Fibroblast of skin of right biceps (primary cell): ENCODE measurements around the gene BOD1.

Experiments
- DNase-seq: peaks from one replicate; pipeline ENCODE4 v3.0.0-alpha.2; 2013

The BOD1 gene

DNA sequence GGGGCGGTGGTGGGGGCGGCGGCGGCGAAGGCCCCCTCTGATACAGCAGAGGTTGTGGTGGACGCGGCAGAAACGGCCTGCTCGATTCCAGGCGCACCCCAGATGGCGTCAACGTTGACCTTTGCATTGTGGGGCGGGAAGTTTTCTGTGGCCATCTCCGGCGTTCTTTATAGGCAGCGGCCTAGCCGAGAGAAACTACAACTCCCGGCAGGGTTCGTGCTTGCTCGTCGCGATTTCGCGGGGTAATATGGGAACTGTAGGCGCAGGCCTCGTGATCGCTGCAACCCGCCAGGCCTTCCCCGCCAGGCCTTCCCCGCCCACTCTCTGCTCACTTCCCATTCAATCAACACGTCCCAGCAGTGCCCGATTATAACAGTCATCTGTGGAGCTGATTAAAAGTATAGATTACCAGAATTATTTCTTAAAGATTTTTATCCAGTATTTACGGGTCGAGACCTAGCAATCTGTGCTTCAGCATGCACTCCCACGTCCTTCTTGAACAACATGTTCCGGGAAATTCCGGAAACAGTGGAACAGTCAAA is at the start of gene BOD1:
BOD1 (minus strand) TSS at position 74 of the 542 bp plus-strand sequence. CDS start 214 bp downstream, outside the sequence.
- peak; percentile 98 for DNase-seq

GRCh38 chr5:173665326-173665725 is 48.9 kb upstream of the BOD1 start:
- no peak for DNase-seq

DNA sequence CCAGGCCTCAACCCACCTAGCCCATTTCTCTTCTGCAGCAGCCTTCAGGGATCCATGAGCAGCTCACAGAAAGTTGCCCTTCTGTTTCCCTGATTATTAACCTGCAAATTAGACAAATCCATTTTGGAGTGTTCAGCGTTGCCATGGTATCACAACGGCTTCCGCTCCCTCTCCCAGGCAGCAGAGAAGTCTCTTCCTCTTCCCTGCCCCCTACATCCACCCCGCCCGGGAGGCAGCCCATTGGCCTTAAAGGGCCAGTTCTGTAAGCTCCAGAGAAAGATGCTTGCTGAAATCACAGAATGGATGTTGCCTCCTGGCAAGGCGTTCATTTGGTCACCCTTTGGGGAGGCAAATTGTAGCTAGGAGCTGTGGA is 47.7 kb upstream of the BOD1 start:
- DNase-seq, result no peak

GRCh38 chr5:173663352-173664153 is 47.1 kb upstream of the BOD1 start:
- no peak for DNase-seq

GRCh38 chr5:173662581-173663351 is 46.3 kb upstream of the BOD1 start:
- DNase-seq, result no peak

DNA sequence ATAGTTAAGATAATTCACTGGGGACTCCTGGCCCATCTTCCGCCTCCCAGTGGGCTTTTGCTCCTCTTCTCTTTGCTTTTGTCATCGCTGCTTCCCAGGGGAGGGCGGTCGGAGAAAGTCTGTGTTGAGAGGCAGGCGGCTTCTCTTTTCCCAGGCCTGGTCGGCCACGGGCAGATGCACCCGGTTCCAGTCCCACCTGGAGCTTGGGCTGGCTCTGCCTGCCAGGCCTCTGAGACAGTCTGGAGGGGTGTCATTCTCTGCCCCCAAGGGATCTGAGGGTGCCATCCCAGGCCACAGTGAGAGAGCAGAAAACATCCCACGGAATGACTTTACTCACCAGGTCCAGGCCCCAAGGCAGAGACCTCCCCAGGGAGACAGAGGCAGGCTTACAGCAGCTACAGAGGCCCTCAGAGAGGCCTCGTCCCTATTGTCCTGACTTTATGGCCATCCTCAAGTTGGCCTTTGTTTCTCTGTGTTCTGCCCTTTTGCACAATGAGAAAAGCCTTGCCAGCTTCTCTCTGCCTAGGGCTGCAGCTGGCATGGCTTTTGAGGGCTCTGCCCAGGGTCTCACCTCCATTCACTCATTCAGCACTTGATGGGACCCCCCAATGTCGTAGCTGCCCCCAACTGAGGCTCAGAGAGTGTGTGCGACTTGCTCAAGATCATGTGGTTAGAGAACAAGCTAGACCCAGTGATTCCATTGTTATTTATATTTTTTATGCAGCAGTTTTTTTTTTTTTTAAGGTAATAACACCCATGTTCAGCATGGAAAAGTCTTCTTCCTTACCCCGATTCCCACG is 44.2 kb upstream of the BOD1 start:
- no peak for DNase-seq

- no peak for DNase-seq
Observed at GRCh38 chr5:173659423-173659822, 43.0 kb upstream of the BOD1 start.

DNA sequence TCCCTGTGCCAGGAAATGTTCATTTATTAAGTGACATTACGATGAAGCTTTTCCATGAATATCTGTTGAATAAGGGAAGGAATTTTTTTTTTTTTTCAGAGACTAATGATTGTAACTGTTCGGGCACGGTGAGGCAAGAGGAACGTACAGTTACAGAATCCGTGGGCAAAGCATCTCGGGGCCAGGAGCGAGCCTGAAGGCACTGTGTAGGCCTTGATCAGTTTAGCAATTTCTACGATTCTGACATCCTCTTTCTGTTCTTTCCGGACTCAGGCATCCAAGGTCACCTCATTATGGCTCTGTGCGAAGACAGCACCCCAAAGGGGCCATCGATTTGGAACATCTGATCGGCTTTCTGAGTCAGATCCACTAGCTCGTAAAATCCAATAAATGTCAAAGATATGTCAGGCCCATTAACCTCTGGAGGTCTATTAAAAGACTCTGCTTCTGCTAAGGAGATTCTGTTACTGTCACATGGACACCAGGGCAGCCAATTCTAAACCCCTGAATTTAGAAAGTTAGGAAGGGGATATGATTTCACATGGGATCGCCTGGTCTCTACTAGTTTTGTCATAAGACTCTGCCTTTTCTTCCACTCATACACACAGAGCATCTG is 41.4 kb upstream of the BOD1 start:
- DNase-seq, result no peak

GRCh38 chr5:173655196-173655797 is 38.8 kb upstream of the BOD1 start:
- no peak for DNase-seq

DNA sequence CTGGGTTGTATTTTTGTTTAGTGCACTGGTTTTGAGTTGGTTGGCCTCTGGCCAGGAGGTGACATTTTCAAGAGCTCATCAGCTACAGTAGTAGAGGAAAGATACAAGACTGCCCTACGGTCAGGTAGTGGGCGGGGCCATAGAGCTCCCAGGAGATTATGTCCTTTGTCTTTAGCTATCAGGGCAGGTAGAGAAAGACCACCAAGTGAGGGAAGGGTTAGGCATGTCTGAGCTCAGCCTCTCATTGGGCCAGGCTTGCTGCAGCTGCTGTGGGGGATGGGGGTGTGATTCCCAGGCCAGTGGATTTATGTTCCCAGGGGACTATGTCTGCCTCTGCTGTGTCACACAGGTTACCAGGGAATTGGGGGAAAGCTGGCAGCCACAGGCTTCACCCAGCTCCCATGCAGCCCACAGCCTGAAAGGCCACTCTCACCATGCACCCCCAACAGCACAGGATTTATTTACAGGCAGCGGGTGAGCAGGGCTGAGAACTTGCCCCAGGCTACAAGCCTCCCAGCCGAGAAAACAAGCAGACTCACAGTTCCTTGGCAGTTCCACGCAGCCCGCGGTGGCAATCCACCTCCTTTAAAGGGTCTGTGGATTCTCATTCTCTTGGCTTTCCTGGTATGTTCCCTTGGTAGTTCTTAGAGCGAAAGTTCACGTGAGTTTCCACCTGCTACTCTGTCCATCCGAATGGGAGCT is 37.5 kb upstream of the BOD1 start:
- DNase-seq, result no peak

DNA sequence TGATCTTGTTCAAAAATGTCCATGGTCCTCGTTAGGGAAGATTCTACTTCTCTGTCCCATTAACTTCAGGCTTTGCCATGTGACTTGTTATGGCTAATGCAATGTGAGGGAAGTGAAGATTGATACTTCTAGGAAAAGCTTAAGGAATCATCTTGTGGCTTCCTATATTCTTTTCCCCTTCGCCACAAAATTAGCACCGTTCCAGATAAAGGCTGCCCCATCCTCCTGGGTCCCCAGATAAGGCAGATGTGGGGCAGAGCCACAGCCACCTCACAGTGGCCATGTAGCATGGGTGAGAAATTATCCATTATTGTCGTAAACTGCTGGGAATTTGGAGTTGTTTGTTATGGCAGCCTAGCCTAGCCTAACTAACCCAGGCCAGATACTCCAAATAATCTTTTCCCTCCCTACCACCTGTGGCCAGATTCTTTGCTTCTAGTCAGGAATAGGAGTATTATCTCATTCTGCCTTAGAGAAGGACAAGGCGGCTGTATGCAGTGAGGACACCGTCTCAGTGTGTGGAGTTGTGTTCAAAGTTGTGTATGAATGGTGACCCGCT is 31.9 kb upstream of the BOD1 start:
- DNase-seq, result no peak

GRCh38 chr5:173646692-173647091 is 30.2 kb upstream of the BOD1 start:
- no peak for DNase-seq

GRCh38 chr5:173645890-173646574 is 29.6 kb upstream of the BOD1 start:
- no peak for DNase-seq

DNA sequence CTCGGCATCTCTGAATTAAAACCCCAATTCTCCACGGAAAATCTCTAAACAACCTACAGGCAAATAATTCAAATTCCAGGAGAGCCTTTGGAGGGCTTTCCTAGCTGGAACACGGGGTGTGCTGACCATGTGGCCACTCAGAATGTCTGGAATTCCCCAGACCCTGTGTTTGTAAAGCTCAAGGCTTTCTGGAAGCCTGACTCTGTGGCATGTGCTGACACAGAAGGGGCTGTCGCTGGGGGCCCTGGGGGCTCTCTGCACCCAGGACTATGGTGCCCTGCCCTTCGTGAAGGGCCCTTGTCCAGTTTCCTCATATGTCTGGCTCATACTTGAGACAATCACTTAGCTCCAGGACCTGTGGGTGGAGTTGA is 29.0 kb upstream of the BOD1 start:
- DNase-seq, result peak; percentile 27

DNA sequence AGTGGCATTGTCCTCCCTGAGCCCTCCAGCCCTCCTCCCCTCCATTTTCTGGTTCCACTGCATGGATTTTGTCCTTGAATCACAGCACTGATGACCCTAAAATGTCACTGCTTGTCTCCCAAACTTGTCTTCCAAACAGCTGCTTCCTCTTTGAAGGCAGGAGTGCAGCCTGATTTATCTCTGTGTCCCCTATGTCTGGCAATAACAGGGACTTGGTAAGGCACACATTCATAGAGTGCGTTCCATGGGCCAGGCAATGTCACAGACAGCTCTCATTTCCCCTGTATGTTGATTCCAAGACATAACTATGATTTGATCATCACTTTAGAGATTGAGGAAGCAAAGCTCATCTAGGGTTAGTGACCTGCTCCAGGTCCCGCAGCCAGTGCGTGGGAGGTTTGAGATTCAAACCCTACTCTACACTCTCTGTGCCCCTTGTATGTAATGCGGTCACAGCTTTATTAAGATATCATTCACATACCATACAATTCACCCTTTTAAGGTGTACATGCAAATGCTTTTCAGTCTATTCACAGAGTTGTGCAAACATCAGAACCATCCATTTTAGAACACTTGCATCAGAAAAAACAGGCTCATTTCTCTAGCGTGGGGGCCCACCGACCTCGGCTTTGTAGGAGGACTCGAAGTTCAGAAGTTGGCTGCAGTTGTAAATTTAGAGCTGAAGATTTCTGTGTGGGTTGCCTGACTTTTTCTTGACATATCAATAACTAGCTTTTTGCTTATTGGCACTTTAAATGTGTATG is 28.4 kb upstream of the BOD1 start:
- no peak for DNase-seq

DNA sequence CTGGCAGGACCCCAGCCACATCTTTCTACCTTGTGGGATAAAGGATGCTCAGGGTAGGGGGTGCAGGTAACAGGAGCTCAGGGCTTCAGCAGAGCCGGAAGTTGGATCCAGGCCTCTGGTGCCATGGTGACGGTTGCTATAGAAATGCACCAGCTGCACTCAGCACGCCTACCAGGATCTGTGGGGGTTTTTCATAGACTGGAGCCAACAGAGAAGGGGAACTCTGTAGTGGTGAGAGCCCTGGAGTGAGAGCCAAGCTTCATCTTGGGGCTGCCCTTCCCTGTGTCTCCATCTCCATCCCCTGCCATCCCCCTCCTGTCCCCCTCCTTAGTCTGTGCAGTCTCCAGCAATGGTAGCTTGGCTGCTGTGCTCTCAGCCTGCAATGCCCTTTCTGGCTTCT is 27.5 kb upstream of the BOD1 start:
- DNase-seq, result no peak

- no peak for DNase-seq
Observed at GRCh38 chr5:173642895-173643481, 26.5 kb upstream of the BOD1 start.

GRCh38 chr5:173642191-173642816 is 25.9 kb upstream of the BOD1 start:
- DNase-seq, result no peak
